ENCODE measurements around the gene CAP2.

CAP2 gene

DNA sequence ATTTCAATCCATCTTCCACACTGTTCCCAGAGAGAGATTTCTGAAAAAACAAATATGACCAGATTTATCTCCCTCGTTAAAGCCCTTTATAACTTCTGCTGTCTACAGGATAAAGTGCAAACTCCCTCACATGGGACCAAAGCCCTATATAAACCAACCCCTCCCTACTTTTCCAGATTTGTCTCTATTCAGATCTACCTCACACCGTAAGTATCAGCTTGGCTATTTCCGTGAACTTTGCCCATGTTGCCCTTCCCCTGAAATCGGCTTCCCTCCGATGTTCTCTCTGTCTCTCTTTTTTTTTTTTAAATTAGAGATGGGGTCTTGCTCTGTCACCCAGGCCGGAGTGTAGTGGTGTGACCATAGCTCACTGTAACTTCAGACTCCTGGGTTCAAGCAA is 194.6 kb downstream of the CAP2 start:
- DNase-seq = no peak

DNA sequence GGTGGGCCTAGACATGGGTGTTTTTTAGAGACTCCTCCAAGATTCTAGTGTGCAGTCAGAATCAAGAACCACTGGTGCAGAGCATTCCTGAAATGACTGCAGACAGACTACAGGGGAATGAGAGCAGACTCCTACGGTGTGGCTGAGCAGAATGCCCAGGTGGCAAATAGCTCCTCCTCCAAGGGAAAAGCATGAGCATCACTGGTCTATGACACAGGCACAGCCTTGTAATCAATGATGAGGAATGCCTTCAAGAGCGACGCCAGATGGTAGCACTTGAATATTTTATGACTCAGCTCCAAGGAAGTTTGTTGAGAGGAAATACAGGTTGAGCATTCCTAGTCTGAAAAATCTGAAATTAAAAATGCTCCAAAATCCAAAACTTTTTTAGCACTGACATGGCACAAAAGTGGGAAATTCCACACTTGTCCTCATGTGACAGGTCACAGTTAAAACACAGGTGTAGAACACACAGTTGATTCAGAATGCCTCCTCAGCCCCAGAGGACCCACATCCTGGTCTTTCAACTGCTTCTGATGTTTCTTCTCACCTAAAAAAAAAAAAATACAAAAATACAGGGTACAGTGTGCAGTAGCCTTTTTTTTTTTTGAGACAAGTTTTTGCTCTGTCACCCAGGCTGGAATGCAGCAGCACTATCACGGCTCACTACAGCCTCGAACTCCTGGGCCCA is 196.2 kb downstream of the CAP2 start:
- DNase-seq = no peak

DNA sequence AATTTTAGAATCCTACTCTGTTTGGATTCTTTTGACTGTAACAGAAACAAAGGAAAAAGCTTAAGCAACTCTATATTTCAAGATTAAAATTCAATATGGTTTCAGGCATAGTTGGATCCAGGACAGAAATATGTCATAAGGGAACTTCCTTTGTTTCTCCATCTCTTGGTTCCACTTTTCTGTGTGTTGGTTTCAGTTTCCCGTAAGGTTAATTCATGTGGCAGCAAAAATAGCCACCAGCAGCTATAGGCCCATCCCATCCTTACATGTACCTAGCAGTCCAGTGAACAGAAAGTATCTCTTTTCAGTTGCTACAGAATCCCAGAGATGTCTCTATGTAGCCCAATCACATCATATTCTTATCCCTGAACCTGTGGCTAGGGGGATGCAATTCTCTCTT is 197.9 kb downstream of the CAP2 start:
- no peak for DNase-seq

DNA sequence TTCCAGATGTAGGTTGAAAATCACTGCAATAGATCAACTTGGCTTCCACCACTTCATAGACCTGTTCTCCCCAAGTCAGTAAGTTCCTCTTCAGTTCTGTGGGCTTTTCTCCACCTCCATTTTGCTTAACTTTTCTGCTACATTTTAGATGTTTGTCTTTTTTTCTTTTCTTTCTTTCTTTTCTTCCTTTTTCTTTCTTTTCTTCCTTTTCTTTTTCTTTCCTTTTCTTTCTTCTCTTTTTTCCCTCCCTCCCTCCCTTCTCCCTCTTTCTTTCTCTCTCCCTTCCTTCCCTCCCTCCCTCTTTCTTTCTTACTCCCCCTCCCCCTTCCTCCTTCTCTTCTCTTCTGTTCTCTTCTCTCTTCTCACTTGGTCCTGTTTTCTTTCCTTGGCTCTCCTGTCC is 199.9 kb downstream of the CAP2 start:
- no peak for DNase-seq

DNA sequence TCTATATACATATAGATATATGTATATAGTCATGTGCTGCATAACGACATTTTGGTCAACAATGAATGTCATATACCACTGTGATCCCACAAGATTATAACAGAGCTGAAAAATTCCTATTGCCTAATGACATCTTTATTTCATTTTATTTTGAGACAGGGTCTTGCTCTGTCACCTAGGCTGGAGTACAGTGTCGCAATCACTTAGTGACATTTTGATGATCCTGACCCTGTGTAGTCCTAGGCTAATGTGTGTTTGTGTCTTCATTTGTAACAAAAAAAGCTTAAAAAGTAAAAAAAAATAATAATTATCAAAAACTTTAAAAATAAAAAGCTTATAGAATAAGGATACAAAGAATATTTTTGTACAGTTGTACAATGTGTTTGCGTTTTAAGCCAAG is 202.7 kb downstream of the CAP2 start:
- no peak for DNase-seq

DNA sequence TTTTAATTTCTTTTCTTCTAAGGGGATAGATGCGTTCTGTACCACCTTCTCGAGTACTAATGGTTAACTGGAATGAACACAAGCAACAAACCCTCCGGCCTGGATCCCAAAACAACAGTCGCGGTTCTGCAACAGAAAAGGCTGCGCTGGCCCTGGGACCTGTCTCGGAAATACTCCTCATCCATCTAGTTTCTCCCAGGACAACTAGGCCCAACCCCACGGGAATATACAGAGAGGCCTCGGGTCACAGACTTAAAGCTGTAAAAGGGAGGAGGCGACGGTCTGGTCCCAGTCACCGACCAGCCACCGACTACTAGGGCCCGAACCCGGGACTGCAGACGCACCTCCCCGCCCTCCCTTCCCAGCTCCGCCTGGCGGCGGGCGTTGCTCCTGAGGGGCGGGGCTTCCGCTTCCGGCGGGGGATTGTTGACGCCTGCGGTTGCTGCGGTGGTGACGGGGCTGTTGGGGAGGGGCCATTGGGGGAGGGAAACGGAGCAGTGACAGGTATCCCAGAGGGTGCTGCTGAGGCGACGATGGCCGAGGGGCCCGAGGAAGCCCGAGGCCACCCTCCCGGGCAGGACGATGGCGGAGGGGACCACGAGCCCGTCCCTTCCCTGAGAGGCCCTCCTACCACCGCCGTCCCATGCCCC is 206.6 kb downstream of the CAP2 start, which contains the start of gene FAM8A1:
Gene FAM8A1, plus strand, starts transcription at position 426 of the 650 bp plus-strand sequence. Its CDS starts 108 bp downstream, at position 534.
- DNase-seq = peak; percentile 83 to 84

DNA sequence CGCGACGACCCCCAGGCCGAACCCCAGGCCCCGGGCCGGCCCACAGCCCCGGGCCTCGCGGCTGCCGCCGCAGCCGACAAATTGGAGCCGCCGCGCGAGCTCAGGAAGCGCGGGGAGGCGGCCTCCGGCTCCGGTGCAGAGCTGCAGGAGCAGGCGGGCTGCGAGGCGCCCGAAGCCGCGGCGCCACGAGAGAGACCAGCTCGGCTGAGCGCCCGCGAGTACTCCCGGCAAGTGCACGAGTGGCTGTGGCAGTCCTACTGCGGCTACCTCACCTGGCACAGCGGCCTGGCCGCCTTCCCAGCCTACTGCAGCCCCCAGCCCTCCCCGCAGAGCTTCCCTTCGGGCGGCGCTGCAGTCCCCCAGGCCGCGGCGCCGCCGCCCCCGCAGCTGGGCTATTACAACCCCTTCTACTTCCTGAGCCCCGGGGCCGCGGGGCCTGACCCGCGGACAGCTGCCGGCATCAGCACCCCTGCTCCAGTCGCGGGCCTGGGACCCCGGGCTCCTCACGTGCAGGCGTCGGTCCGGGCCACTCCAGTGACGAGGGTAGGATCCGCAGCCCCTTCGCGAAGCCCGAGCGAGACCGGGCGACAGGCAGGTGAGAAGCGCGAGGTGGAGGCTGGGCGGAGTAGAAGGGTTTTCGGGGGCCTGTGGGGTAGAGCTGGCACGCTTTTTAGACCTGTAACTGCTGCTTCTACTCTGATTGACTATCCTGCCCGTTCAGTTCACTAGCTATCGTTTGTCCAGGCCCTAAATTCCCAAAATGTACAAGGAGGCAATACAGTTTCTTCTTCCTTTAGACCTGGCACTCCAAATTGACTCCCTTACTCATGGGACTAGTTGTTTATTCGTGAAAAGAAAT is 207.4 kb downstream of the CAP2 start:
- peak; percentile 7 to 11 for DNase-seq

DNA sequence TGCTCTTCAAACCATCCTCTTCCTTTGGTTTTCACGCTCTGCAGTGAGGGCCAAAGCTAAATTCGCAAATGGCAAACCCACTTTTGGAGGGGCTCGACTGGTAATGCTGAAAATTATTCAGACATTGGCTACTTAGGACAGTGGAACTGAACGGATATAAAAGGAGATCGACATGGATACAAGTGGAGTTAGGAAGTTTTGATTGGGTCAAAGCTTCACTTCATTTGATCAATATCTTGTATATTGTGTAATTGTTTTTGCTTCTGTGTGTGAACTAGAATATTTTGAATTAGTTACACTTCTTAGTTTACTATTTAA is 207.9 kb downstream of the CAP2 start:
- no peak for DNase-seq

DNA sequence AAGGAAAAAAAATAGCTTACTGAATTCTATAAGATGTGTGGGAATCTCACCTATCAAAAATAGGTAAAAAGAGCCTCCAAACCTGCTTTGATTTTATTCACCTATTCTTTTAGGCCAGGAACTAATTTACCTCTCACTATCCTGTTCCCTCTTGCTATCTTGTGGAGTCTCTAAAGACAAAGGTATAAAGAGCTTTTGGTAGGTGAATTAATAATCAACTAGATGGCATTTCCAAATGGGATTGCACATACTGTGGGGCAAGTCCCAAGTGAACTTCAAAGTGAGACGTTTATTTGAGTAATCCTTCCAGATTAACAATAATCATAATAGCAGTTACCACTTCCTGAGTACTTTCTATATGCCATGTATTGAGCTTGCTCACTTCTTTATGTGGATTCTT is 209.5 kb downstream of the CAP2 start:
- DNase-seq = no peak

DNA sequence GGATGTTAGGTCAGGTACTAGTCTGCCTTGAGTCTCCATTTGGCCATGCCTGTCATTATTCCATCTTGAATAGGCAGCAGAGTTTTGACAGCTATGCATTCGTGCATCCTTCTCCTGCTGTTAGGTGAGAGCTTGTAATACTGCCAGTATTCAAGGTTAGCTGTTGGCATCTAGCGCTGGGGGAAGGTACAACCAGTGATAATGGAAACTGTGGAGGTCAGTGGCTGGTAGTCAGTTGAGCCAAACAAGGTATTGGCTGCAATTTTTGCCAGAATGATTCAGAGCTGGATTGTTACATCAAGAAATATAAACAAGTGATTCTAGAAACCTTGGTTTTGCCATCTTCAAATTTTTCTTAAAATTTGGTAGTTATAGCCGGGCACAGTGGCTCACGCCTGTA is 213.2 kb downstream of the CAP2 start:
- DNase-seq = no peak

All from AML-193 (cell line).